Common myeloid progenitor, CD34-positive (primary cell): Measurements from ENCODE around the gene MLLT3.

Source experiments
- CTCF ChIA-PET: fragments of 350-600 bp; sonication (Branson Sonifier 250); formaldehyde crosslinking; loops from one replicate; lab custom pipeline; 2021; ENCODE audit warnings: antibody characterized with exemption; lab: Charles Lee
- POLR2A ChIA-PET: fragments of 350-600 bp; sonication (Branson Sonifier 250); formaldehyde crosslinking; loops from one replicate; lab custom pipeline; 2021; ENCODE audit warnings: antibody characterized with exemption; lab: Charles Lee
- DNase-seq, 3 donors: peaks; one replicate each; pipeline versions ENCODE4 v3.0.0 to v3.0.0-alpha.2; 2013
- H3K27ac ChIP-seq, 2 experiments: 1 replicate in 1 of 2; 2 replicates in 1 of 2; pipeline ENCODE4 v1.7.0; 2013; ENCODE audit warnings: inconsistent platforms in 2 of 2, low read length in 2 of 2, mild to moderate bottlenecking in 2 of 2, low read depth in 1 of 2, moderate library complexity in 1 of 2; ENCODE audit not compliant: severe bottlenecking in 2 of 2, insufficient read depth in 1 of 2, poor library complexity in 1 of 2
- H3K27me3 ChIP-seq, 5 experiments: replicated peaks in 2 of 5; 1 replicate in 3 of 5; 2 replicates in 2 of 5; pipeline versions ENCODE4 v1.6.1 to v1.7.0; 2013; ENCODE audit warnings: low read length in 4 of 5, mild to moderate bottlenecking in 2 of 5, moderate library complexity in 2 of 5, inconsistent platforms in 1 of 5; ENCODE audit not compliant: insufficient read depth in 5 of 5, control insufficient read depth in 4 of 5
- H3K36me3 ChIP-seq, 4 experiments: 1 replicate in 2 of 4; 2 replicates in 2 of 4; pipeline versions ENCODE4 v1.6.1 to v1.7.0; 2013; ENCODE audit warnings: low read length in 3 of 4, control low read depth in 1 of 4, mild to moderate bottlenecking in 1 of 4; ENCODE audit not compliant: control insufficient read depth in 4 of 4, insufficient read depth in 4 of 4
- H3K4me1 ChIP-seq, 4 experiments: 1 replicate in 3 of 4; 2 replicates in 1 of 4; pipeline versions ENCODE4 v1.6.1 to v1.7.1; 2013; ENCODE audit warnings: low read length in 3 of 4, mild to moderate bottlenecking in 3 of 4, control low read depth in 1 of 4, inconsistent platforms in 1 of 4, moderate library complexity in 1 of 4; ENCODE audit not compliant: control insufficient read depth in 4 of 4, insufficient read depth in 4 of 4; ENCODE audit errors: control extremely low read depth in 1 of 4
- H3K4me3 ChIP-seq, 7 experiments: 1 replicate in 4 of 7; 2 replicates in 3 of 7; pipeline versions ENCODE4 v1.5.1 to v1.7.0; 2013; ENCODE audit warnings: mild to moderate bottlenecking in 7 of 7, low read length in 6 of 7, moderate library complexity in 6 of 7, inconsistent platforms in 2 of 7, low read depth in 2 of 7, control low read depth in 1 of 7; ENCODE audit not compliant: insufficient read depth in 4 of 7, control insufficient read depth in 1 of 7; ENCODE audit errors: extremely low read depth in 1 of 7
- H3K9me3 ChIP-seq, 5 experiments: 1 replicate in 4 of 5; 2 replicates in 1 of 5; pipeline versions ENCODE4 v1.6.1 to v1.7.1; 2013; ENCODE audit warnings: low read length in 4 of 5, mild to moderate bottlenecking in 2 of 5, inconsistent platforms in 1 of 5, low read depth in 1 of 5, moderate library complexity in 1 of 5; ENCODE audit not compliant: control insufficient read depth in 4 of 5, insufficient read depth in 2 of 5; ENCODE audit errors: control extremely low read depth in 1 of 5
- WGBS: methylation state at CpG from one replicate; pipeline ENCODE4 v1.1.5; 2013; ENCODE audit not compliant: insufficient coverage; 5-methylcytosine and 5-hydroxymethylcytosine counted together

MLLT3 gene

DNA sequence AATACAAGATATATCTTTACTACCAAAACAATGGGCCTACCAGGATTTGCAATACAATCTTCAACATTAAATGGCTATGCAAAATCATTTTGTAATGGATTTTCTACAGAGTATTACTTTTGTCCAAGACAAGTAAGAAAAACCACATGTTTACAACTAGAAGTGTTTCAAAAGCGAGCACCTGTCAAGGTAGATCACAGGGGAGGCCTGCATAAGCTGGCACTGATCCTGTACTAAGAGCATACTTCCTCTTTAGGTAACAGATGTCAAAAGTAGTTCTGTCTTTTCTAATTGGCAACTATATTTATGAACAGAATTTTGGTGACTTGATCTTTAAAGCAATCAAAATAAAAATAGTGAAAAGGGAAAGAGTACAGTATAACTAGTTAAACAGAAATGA lies 249.0 kb downstream of the MLLT3 start:
- Histone ChIP-seq H3K27me3 (no peaks in the 10 kb centered on the region), H3K36me3 (peaks cover 1 to 15% (median 10%) of the 10 kb centered on the region in 4 experiments), H3K4me1 (peaks cover 30 to 74% (median 33%) of the 10 kb centered on the region in 4 experiments), H3K4me3 (no peak overlapping the region), H3K9me3 (no peaks in the 10 kb centered on the region), H3K27ac (peak overlapping the region; percentile 6 to 34)
- WGBS: 0% methylated on average over 1 of the region's 1 CpG
- POLR2A ChIA-PET: no interaction called here
- peak in 2 of 3 donors; percentile 74 to 85 for DNase-seq
- CTCF ChIA-PET: interaction anchor here (1.5 kb wide), 1 partner anchor 9 kb away, joined by 4 read pairs; no protein-coding TSS in a partner anchor

DNA sequence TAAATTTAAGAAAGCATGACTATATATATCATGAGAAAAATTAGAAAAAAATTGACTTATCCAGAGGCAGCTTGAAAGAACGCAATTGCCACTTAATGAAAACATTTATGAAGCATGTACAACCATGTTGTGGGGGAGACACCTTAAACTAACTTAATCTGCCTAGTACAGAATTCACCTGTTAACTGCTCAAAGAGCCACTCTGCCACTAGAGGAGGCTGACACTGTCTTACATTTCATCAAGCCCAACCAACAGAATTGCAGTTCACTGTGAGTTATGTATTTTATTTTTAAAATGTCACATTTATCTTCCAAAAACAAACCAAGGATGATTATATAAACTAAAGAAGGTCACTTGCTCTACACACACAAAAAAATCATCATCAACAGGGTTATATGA lies 252.9 kb downstream of the MLLT3 start:
- Histone ChIP-seq H3K27me3 (no peaks in the 10 kb centered on the region), H3K4me3 (no peak overlapping the region), H3K9me3 (no peaks in the 10 kb centered on the region), H3K4me1 (peaks cover 13 to 52% (median 21%) of the 10 kb centered on the region in 4 experiments), H3K27ac (no peak overlapping the region), H3K36me3 (peaks cover 6 to 27% (median 13%) of the 10 kb centered on the region in 4 experiments)
- ChIA-PET CTCF (interaction anchor here (1.1 to 2.0 kb wide), 4 partner anchors 10 to 57 kb away, joined by 3 to 7 read pairs (median 4); no protein-coding TSS in a partner anchor), POLR2A (no interaction called here)
- peak in 2 of 3 donors; percentile 32 to 42 for DNase-seq
- no CpG with 5 or more reads among the region's 1 CpG for WGBS

- no peaks in the 10 kb centered on the region for H3K9me3 ChIP-seq
- POLR2A ChIA-PET: no interaction called here
- no peak for DNase-seq
- CTCF ChIA-PET: interaction anchor here (0.7 to 2.0 kb wide), 5 partner anchors 11 to 257 kb away, joined by 3 to 7 read pairs (median 4); no protein-coding TSS in a partner anchor
- H3K4me3 ChIP-seq: no peak overlapping the region
- H3K4me1 ChIP-seq: peaks cover 3 to 41% (median 12%) of the 10 kb centered on the region in 4 experiments
- H3K36me3 ChIP-seq: peaks cover 13 to 39% (median 22%) of the 10 kb centered on the region in 4 experiments
- H3K27ac ChIP-seq: no peak overlapping the region
- 97% methylated on average over 3 of the region's 3 CpGs for WGBS
- no peaks in the 10 kb centered on the region for H3K27me3 ChIP-seq
Observed at GRCh38 chr9:20367855-20368254, 254.4 kb downstream of the MLLT3 start.

- no CpG with 5 or more reads among the region's 3 CpGs for WGBS
- CTCF ChIA-PET: no interaction called here
- Histone ChIP-seq H3K36me3 (peaks cover 26 to 61% (median 35%) of the 10 kb centered on the region in 4 experiments), H3K4me1 (peaks cover 0 to 26% (median 11%) of the 10 kb centered on the region in 4 experiments), H3K4me3 (no peak overlapping the region), H3K9me3 (no peaks in the 10 kb centered on the region), H3K27me3 (no peaks in the 10 kb centered on the region), H3K27ac (no peak overlapping the region)
- POLR2A ChIA-PET: no interaction called here
- DNase-seq: no peak
Observed at GRCh38 chr9:20364959-20365358, 257.3 kb downstream of the MLLT3 start.

DNA sequence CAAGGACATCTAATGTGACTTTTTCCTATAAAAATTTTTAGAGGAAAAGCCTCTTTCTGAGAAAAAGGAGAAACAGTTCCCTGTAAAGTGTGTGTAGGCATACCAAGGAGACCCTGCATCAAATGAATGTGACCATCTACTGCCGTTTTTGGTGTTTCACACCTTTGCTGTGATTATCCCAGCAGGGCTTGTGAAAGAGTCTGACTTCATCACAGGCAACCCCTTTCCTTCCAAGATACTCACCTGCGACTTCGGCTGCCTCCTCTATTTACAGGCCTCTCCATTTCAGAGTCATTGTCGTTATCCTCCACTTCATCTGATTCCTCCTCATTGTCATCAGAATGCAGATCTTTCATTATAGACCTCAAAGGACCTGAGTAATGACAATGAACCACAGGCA lies 259.1 kb downstream of the MLLT3 start:
- Histone ChIP-seq H3K9me3 (no peaks in the 10 kb centered on the region), H3K36me3 (peaks cover 18 to 71% (median 36%) of the 10 kb centered on the region in 4 experiments), H3K27me3 (no peaks in the 10 kb centered on the region), H3K4me1 (peaks cover 0 to 17% (median 8%) of the 10 kb centered on the region in 4 experiments), H3K4me3 (no peak overlapping the region), H3K27ac (no peak overlapping the region)
- ChIA-PET POLR2A (no interaction called here), CTCF (no interaction called here)
- no peak for DNase-seq
- 100% methylated on average over 4 of the region's 4 CpGs for WGBS

DNA sequence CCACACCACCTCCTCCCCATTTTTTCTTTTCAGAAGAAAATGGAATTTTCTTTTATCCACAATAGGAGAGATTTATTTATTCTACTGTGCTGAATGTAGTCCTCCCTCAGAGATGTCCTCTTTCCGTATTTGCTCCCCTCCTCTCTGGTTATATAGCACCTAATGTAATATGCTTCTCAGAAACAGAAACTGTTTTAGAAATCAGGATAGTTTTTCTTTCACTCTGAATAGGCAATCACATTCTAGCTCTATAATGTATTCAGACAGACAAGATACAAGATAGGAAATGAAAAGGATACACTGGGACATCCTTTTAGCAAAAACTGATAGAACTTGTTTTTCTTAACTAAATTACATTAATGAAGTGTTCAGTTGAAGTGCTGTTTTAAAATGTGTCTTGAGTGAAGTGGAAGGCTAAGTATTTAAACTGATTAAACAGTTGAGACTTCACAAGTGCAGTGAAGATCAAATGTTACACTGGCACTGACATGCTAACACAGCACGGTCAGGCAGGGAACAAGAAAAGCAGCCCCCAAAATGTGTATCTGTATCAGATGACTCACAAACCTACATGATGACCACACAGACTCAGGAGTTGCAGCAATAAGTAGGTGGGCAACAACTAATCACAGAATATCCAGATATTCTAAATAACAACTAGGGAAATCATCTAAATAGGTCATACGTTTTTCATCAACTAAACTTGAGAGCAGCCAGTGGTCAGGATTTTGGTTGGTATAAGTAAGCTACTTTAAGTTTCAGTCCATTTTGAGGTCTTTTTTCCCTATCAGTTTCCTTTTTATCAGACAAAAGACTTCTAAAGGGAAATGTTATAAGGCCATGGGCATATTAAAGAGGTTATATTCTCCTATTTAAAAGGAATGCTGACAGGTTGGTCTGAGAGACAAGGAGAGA lies 260.4 kb downstream of the MLLT3 start:
- Histone ChIP-seq H3K4me1 (peaks cover 0 to 18% (median 10%) of the 10 kb centered on the region in 4 experiments), H3K36me3 (peaks cover 14 to 66% (median 34%) of the 10 kb centered on the region in 4 experiments), H3K4me3 (no peak overlapping the region), H3K27me3 (no peaks in the 10 kb centered on the region), H3K27ac (no peak overlapping the region), H3K9me3 (no peaks in the 10 kb centered on the region)
- CTCF ChIA-PET: no interaction called here
- no CpG with 5 or more reads among the region's 3 CpGs for WGBS
- DNase-seq: no peak
- POLR2A ChIA-PET: no interaction called here

GRCh38 chr9:20361229-20361628 lies 261.1 kb downstream of the MLLT3 start:
- Histone ChIP-seq H3K4me3 (no peak overlapping the region), H3K27ac (no peak overlapping the region), H3K9me3 (no peaks in the 10 kb centered on the region), H3K27me3 (no peaks in the 10 kb centered on the region), H3K36me3 (peaks cover 14 to 65% (median 37%) of the 10 kb centered on the region in 4 experiments), H3K4me1 (peaks cover 0 to 22% (median 13%) of the 10 kb centered on the region in 4 experiments)
- ChIA-PET CTCF (no interaction called here), POLR2A (no interaction called here)
- WGBS: 83% methylated on average over 2 of the region's 5 CpGs
- DNase-seq: no peak
